ENCODE measurements around the gene WBP2NL. TPM values are rescaled to one million over a fixed set of nuclear protein-coding genes. Genes with fewer than 3 reads are reported as not detected.

WBP2NL gene
- total RNA-seq, 1 donor, result 0.42 TPM

DNA sequence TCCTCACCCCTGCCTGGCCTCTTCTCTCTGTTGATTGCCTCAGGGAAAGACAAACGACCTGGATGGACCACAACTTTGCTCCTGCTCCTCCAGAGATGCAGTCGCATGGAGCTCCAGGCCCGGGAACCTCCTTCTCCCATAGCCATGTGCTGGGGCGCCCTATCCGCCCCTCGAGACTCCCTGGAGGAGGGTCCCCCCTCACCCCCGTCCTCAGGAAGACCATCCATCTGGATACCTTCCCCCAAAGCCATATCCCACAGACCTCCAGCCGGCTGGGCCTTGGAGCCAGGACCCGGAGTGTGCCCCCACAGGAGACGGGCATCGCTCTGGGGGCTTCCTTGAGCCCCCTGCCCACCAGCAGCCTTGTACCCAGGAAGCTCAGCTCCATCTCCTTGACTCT, 27.2 kb upstream of the WBP2NL start:
- peaks cover 14% of the 10 kb centered on the region for H3K27me3 ChIP-seq (ENCODE audit: insufficient read depth, low read length)
- H3K9me3 ChIP-seq (ENCODE audit: low read depth, low read length), result no peaks in the 10 kb centered on the region
- H3K4me3 ChIP-seq (ENCODE audit: low read length), result no peak overlapping the region
- peaks cover 5% of the 10 kb centered on the region for H3K4me1 ChIP-seq (ENCODE audit: insufficient read depth, low read length)

GRCh38 chr22:41974691-41975290, 23.8 kb upstream of the WBP2NL start:
- Histone ChIP-seq H3K27me3 (ENCODE audit: insufficient read depth, low read length) (peaks cover 29% of the 10 kb centered on the region), H3K9me3 (ENCODE audit: low read depth, low read length) (no peaks in the 10 kb centered on the region), H3K4me1 (ENCODE audit: insufficient read depth, low read length) (peaks cover 11% of the 10 kb centered on the region), H3K4me3 (ENCODE audit: low read length) (no peak overlapping the region)

DNA sequence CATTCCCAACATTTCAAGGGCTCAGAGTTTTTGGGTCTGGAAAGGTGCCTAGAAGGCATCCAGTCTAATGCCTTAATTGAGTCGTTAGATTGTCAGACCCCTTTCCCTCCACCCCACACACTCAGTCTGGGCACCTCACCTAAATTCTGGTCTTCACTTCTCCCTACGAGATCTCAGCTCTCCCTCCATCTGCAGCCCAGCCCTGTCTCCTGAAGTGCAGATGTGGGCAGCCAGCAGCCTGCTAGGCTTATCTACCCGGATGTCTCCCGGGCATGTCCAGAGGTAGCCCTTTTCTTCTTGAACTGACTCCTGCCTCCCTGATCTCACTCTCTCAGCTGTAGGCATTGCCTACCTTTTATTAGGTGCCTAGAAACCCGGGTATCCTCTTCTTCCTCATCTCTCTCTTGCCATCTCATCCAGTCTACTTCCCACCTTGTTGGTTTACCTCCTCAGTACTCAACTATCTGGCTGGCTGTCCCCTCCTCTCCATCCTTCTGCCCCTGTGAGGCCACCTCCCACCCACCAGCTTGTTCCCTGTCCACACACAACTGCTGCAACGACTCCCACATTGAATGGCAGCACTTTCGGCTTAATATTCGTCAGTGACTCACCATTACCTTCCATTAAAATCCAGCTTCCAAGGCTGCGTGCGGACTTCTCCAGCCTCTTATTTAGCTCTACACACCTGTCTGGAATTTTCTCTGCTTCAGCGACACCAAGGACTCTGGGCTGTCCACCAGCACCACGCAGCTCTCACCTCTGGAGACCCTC, 23.1 kb upstream of the WBP2NL start:
- Histone ChIP-seq H3K4me3 (ENCODE audit: low read length) (no peak overlapping the region), H3K4me1 (ENCODE audit: insufficient read depth, low read length) (peaks cover 11% of the 10 kb centered on the region), H3K9me3 (ENCODE audit: low read depth, low read length) (no peaks in the 10 kb centered on the region), H3K27me3 (ENCODE audit: insufficient read depth, low read length) (peaks cover 29% of the 10 kb centered on the region)

GRCh38 chr22:41976070-41976901, 22.3 kb upstream of the WBP2NL start:
- H3K27me3 ChIP-seq (ENCODE audit: insufficient read depth, low read length), result peaks cover 29% of the 10 kb centered on the region
- H3K9me3 ChIP-seq (ENCODE audit: low read depth, low read length), result no peaks in the 10 kb centered on the region
- peaks cover 11% of the 10 kb centered on the region for H3K4me1 ChIP-seq (ENCODE audit: insufficient read depth, low read length)
- no peak overlapping the region for H3K4me3 ChIP-seq (ENCODE audit: low read length)

GRCh38 chr22:41976961-41977566, 21.5 kb upstream of the WBP2NL start:
- peak overlapping the region; percentile 3 for H3K4me3 ChIP-seq (ENCODE audit: low read length)
- peaks cover 11% of the 10 kb centered on the region for H3K4me1 ChIP-seq (ENCODE audit: insufficient read depth, low read length)
- H3K27me3 ChIP-seq (ENCODE audit: insufficient read depth, low read length), result peaks cover 29% of the 10 kb centered on the region
- H3K9me3 ChIP-seq (ENCODE audit: low read depth, low read length), result no peaks in the 10 kb centered on the region

DNA sequence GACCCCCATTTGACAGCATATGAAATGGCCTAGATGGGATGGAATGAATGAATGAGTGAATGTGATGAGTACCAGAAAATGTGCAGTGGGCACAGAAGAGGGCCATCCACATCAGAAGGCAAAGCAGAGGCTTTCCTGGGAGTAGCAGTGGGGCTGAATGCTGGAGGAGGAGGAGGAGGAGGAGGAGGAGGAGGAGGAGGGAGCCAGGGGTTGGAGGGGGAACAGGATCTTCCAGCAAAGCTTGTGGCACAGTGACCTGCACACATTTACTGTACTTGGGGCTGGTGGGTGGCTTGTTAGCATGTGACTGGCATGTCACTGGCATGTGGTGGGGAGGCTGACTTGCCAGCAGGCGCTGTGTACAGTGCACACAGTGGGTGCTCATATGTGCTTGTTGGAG, 19.9 kb upstream of the WBP2NL start:
- no peaks in the 10 kb centered on the region for H3K9me3 ChIP-seq (ENCODE audit: low read depth, low read length)
- H3K4me1 ChIP-seq (ENCODE audit: insufficient read depth, low read length), result peaks cover 16% of the 10 kb centered on the region
- no peak overlapping the region for H3K4me3 ChIP-seq (ENCODE audit: low read length)
- H3K27me3 ChIP-seq (ENCODE audit: insufficient read depth, low read length), result peaks cover 29% of the 10 kb centered on the region

- H3K9me3 ChIP-seq (ENCODE audit: low read depth, low read length), result no peaks in the 10 kb centered on the region
- H3K4me3 ChIP-seq (ENCODE audit: low read length), result no peak overlapping the region
- H3K4me1 ChIP-seq (ENCODE audit: insufficient read depth, low read length), result peaks cover 16% of the 10 kb centered on the region
- peaks cover 29% of the 10 kb centered on the region for H3K27me3 ChIP-seq (ENCODE audit: insufficient read depth, low read length)
These were observed 19.0 kb upstream of the WBP2NL start for GRCh38 chr22:41979423-41980250.

DNA sequence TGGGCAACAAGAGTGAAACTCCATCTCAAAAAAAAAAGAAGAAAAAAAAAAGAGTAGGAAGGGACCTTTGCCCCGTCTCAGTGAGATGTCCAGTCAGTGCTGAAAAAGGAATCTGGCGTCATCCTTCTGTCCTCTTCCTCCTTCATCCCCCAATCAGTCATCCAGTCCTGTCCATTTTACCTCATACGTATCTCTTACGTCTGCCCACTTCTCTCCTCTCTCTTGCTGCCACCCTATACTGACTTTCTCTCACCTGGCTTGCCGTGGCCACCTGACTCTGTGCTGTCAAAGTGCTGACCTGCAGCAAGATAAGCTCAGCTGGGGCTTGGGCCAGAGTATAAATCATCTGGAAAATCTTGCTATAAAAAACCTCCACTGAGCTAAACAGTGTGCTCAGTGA, 15.7 kb upstream of the WBP2NL start:
- Histone ChIP-seq H3K27me3 (ENCODE audit: insufficient read depth, low read length) (peaks cover 7% of the 10 kb centered on the region), H3K4me3 (ENCODE audit: low read length) (no peak overlapping the region), H3K4me1 (ENCODE audit: insufficient read depth, low read length) (peaks cover 5% of the 10 kb centered on the region), H3K9me3 (ENCODE audit: low read depth, low read length) (no peaks in the 10 kb centered on the region)

DNA sequence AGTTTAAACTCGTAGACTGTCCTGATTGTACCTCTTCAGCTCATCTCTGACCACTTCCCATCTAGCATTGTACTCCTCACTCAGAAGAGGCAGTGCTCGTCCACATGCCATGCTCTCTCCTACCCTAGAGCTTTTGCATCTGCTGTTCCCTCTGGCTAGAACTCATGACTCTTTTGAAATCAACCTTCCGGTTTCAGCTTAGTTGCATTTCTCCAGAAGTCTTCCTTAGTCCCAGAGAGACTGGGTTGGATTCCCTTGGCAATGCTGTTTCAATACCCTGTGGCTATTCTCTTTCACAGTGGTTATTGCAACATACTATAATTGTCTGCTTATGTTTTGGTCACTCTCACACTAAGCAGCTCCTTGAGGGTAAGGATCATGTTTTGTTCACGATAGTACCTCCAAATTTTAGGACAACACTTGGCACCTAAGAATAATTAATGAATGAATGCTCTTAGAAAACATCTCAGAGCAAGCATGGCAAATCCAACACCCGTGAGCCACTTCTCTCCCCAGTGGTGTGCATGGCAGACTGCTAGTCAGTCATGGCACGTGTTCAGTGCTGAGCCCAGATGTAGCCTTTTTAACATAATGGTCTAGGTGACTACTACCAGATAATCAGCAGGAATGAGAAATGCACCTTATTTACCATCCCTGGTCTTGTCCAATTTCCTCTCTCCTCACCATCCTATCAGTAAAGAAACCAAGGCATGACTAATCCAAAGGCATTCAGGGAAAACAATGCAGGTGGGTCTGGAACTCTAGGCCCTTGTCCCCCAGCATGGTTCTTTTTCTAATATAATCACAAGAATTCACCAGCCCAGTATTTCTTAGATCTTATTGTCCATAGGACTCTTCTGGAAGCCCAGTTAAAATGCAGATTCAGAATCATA, 14.8 kb upstream of the WBP2NL start:
- Histone ChIP-seq H3K4me1 (ENCODE audit: insufficient read depth, low read length) (peaks cover 5% of the 10 kb centered on the region), H3K4me3 (ENCODE audit: low read length) (no peak overlapping the region), H3K27me3 (ENCODE audit: insufficient read depth, low read length) (no peaks in the 10 kb centered on the region), H3K9me3 (ENCODE audit: low read depth, low read length) (no peaks in the 10 kb centered on the region)

GRCh38 chr22:41987276-41987675, 11.3 kb upstream of the WBP2NL start:
- Histone ChIP-seq H3K4me3 (ENCODE audit: low read length) (no peak overlapping the region), H3K4me1 (ENCODE audit: insufficient read depth, low read length) (peaks cover 5% of the 10 kb centered on the region)

GRCh38 chr22:41989246-41989645, 9.3 kb upstream of the WBP2NL start:
- no peak overlapping the region for H3K4me3 ChIP-seq (ENCODE audit: low read length)
- no peaks in the 10 kb centered on the region for H3K9me3 ChIP-seq (ENCODE audit: low read depth, low read length)
- no peaks in the 10 kb centered on the region for H3K4me1 ChIP-seq (ENCODE audit: insufficient read depth, low read length)
- no peaks in the 10 kb centered on the region for H3K27me3 ChIP-seq (ENCODE audit: insufficient read depth, low read length)

More at GRCh38 chr22:41987276-41987675, 11.3 kb upstream of the WBP2NL start:
- Histone ChIP-seq H3K27me3 (ENCODE audit: insufficient read depth, low read length) (no peaks in the 10 kb centered on the region), H3K9me3 (ENCODE audit: low read depth, low read length) (no peaks in the 10 kb centered on the region)

DNA sequence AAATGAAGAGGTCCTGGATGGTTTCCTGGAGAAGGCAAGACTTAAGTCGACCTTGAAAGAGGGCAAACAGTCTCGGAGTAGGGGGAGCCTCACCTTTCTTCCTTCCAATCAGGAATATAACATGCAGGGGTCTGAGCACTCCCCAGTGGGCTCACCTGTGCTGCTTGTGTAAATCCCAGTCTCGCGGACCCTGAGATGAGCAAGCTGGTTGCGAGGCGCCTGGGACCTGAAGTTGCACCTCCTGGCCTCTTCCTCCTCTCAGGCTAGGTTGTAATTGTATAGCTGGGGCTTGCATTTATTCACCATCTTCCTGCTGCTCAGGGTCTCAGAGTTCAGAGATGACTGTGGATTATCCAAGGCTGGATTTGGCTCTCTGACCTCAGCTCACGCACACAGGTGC, 7.5 kb upstream of the WBP2NL start:
- no peaks in the 10 kb centered on the region for H3K4me1 ChIP-seq (ENCODE audit: insufficient read depth, low read length)
- H3K9me3 ChIP-seq (ENCODE audit: low read depth, low read length), result no peaks in the 10 kb centered on the region
- H3K27me3 ChIP-seq (ENCODE audit: insufficient read depth, low read length), result no peaks in the 10 kb centered on the region
- no peak overlapping the region for H3K4me3 ChIP-seq (ENCODE audit: low read length)

DNA sequence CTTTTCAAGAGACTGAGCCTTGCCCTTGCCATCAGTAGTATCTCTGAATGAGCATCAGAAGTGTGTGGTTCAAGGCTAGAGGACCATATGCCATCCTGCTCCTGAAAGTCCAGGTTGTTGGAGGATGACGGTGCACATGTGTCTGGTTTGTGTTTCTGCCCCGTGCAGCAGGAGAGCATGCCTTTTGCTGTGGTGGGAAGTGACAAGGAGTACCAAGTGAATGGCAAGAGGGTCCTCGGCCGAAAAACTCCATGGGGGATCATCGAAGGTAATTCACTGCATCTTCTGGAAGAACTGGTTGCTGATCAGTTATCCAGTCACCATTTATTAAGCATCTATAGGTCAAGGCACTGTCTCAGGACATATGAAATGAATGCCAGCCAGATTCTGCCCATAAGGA, 6.1 kb upstream of the WBP2NL start:
- Histone ChIP-seq H3K27me3 (ENCODE audit: insufficient read depth, low read length) (no peaks in the 10 kb centered on the region), H3K4me1 (ENCODE audit: insufficient read depth, low read length) (no peaks in the 10 kb centered on the region), H3K9me3 (ENCODE audit: low read depth, low read length) (no peaks in the 10 kb centered on the region), H3K4me3 (ENCODE audit: low read length) (no peak overlapping the region)
